RWPE1 (cell line): ENCODE results near the gene PRCD.
"Not testable (repeated sequence)": the region's sequence is repeated elsewhere in the genome, so short reads cannot be mapped to it uniquely, and the experiment has no call there.

Source experiments
- CTCF ChIA-PET: fragments of 350-600 bp; sonication (Branson Sonifier 250); formaldehyde crosslinking; extraction: SDS; loops from one replicate; lab custom pipeline; 2021; lab: Yijun Ruan, JAX
- POLR2A ChIA-PET: fragments of 400-600 bp; formaldehyde crosslinking; extraction: SDS; loops from one replicate; lab custom pipeline; 2020; ENCODE audit warnings: antibody characterized with exemption; ENCODE audit not compliant: low non-redundant PET; lab: Yijun Ruan, JAX
- DNase-seq: peaks from one replicate; pipeline ENCODE4 v3.0.0; 2012; ENCODE audit warnings: low spot score
- H3K27ac ChIP-seq: fragments of 450-650 bp; 2 replicates; pipeline ENCODE4 v1.5.1; 2017
- TF ChIP-seq, protein P1 (sequence below): fragments of 450-650 bp; conservative IDR thresholded peaks from 2 replicates; pipeline ENCODE4 v1.5.1; 2017; ENCODE audit warnings: low read depth, mild to moderate bottlenecking

Gene PRCD

DNA sequence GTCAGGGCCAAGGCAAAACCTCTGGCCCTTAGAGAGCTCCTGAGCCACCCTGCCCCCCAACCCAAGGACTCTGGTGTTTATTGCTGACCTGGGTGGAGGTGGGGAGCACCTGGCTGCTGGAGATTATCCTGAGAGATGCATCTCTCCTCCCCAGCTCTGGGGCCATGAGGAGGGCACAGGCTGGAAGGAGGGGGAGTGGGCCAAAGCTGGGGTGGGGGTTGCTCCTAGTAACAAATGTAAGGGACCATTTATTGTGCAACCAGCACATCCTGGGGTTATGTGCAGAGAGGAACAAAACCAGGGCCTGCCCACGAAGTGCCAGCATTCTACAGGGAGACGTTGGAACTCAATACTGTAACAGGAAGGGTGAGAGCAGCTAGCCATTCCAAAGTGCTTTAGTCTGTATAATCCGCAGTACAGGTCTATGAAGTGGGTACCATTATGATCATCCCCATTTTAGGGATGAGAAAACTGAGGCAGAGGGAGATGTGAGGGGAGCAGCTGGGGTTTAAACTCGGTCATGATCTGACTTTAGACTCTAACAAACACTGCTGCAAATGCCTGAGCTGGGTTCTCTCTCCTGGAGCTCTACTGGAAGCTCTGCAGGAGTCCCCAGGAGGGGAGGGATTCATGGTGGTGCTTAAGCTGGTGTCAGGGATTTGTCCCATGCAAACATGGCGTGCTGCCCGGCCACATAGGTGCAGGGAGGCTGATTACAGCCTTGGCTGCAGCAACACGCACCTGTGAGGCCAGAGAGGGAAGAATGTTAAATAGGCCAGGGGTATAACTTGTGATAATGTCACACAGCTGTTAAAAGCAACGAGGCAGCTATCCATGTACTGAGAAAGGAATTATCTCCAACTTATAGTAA is 37.3 kb upstream of the PRCD start:
- ChIA-PET POLR2A (interaction anchor here (0.5 to 1.0 kb wide), 3 partner anchors 35 to 239 kb away, joined by 3 to 9 read pairs (median 7); partner anchors contain the start of gene AANAT), CTCF (interaction anchor here (1.1 to 1.9 kb wide), 2 partner anchors 44 to 104 kb away, joined by 4 to 8 read pairs; no protein-coding TSS in a partner anchor)
- H3K27ac ChIP-seq, result peak overlapping the region; percentile 89
- TF ChIP-seq, protein P1, sequence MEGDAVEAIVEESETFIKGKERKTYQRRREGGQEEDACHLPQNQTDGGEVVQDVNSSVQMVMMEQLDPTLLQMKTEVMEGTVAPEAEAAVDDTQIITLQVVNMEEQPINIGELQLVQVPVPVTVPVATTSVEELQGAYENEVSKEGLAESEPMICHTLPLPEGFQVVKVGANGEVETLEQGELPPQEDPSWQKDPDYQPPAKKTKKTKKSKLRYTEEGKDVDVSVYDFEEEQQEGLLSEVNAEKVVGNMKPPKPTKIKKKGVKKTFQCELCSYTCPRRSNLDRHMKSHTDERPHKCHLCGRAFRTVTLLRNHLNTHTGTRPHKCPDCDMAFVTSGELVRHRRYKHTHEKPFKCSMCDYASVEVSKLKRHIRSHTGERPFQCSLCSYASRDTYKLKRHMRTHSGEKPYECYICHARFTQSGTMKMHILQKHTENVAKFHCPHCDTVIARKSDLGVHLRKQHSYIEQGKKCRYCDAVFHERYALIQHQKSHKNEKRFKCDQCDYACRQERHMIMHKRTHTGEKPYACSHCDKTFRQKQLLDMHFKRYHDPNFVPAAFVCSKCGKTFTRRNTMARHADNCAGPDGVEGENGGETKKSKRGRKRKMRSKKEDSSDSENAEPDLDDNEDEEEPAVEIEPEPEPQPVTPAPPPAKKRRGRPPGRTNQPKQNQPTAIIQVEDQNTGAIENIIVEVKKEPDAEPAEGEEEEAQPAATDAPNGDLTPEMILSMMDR, result no peak
- no peak for DNase-seq

DNA sequence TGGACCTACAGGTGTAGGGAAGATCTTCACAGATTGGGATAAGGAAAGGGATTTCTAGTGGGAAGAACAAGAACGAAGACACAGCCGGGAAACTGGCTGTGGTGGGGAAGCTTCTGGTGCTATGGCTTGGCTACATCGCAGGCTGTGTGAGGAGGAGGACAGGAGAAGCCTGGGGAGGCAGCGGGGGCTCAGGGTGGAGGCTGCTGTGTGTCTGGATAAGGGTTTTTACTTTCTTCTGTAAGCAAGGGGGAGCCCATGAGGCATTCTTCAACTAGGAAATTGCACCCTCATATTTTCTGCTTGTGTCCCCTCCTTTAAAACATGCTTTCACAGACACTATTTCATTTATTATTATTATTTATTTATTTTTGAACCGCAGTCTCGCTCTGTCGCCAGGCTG is 35.7 kb upstream of the PRCD start:
- TF ChIP-seq, protein P1, result no peak
- H3K27ac ChIP-seq, result no peak overlapping the region
- DNase-seq, result no peak
- POLR2A ChIA-PET, result no interaction called here
- CTCF ChIA-PET, result interaction anchor here (0.6 kb wide), 1 partner anchor 96 kb away, joined by 3 read pairs; no protein-coding TSS in a partner anchor

DNA sequence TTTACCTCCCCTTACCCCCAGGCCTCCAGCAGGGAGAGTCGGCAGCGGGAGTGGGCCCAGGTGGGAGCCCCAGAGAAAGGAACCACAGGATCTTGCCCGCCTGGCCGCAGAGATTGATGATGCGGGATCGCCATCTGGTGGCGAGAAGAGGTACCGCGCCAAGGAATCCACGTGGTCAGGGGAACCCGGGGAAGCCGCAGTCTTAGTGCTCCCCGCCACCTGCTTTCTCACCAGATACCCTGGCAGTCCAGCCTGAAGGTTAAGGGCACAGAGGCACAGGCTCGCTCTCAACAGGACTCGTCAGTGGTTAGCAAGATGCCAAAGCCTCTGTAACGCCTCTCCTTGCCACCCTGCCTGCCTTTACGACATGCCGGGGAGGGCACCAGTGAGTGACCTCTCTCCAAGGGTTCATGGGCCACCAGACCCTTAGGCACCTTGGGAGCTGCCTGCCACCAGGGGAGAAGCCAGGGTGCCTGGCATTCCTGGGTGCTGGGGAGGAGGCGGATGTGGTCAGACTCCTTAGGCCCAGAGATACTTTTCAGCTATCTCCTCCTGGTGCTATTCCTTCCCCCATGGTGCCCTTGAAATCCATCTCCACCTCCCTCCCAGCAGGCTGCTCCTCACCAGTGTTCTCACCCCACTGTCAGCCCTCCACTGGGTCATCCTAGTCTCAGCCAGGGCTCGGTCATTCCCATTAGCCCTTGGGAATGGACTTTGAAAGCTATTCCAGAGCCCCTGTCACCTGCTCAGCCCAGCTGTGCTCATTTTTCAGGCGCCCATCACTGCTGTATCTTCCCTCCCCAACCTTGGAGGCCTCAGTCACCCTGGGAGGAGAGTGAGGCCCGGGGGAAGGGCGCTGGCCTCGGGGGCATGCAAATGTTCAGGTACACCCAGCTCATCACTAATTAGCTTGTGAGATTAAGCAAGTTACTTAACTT is 33.2 kb upstream of the PRCD start:
- no peak overlapping the region for H3K27ac ChIP-seq
- ChIA-PET CTCF (interaction anchor here (0.7 to 3.8 kb wide), 11 partner anchors 17 to 141 kb away, joined by 3 to 28 read pairs (median 5); partner anchors contain the start of gene AANAT), POLR2A (no interaction called here)
- peak; percentile 81 for DNase-seq
- TF ChIP-seq, protein P1, result peak; percentile 91

DNA sequence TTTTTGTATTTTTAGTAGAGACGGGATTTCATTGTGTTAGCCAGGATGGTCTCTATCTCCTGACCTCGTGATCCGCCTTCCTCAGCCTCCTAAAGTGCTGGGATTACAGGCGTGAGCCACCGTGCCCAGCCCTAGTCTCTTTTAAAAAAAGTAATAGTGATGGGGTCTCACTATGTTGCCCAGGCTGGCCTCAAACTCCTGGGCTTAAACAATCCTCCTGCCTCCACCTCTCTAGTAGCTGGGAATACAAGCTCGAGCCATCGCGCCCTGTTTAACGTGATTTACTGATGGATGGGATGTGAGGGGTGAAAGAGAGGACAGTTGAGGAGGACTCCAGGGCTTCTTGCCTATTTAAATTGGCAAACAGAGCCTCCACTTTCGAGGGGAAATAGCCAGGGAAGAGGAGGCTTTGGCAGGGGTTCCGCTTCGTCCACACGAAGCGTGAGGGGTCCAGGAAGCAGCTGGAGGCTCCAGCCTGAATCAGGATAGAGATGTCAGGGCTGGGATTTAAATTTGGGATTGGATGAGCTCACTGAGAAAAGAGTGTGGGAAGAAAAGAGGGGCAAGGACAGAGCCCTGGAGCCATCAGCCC is 31.3 kb upstream of the PRCD start:
- H3K27ac ChIP-seq, POLR2A ChIA-PET, DNase-seq: not testable (repeated sequence)
- CTCF ChIA-PET, result interaction anchor here (0.9 to 3.8 kb wide), 4 partner anchors 14 to 50 kb away, joined by 3 to 28 read pairs (median 8); partner anchors contain the start of gene AANAT

DNA sequence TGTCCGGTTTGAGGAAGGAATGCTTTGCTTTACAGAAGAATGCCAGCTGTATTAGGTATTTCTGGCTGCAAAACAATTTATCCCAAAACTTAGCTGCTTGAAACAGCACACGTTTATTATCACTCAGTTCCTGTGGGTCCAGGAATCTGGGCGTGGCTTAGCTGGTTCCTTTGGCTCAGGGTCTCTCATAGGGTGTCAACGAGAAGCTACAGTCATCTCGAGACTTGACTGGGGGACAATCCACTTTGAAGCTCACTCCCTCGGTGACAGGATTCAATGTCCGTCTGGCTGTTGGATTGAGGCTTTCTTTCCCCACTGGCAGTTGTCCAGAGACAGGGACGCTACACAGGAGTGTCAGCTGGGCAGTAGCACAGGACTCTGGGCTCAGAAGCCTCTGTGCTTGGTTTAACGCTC is 29.0 kb upstream of the PRCD start:
- TF ChIP-seq, protein P1, result no peak
- POLR2A ChIA-PET, result interaction anchor here (0.5 kb wide), 1 partner anchor 52 kb away, joined by 6 read pairs; no protein-coding TSS in a partner anchor
- CTCF ChIA-PET, result interaction anchor here (0.7 to 2.6 kb wide), 2 partner anchors 12 to 198 kb away, joined by 3 to 10 read pairs; no protein-coding TSS in a partner anchor

DNA sequence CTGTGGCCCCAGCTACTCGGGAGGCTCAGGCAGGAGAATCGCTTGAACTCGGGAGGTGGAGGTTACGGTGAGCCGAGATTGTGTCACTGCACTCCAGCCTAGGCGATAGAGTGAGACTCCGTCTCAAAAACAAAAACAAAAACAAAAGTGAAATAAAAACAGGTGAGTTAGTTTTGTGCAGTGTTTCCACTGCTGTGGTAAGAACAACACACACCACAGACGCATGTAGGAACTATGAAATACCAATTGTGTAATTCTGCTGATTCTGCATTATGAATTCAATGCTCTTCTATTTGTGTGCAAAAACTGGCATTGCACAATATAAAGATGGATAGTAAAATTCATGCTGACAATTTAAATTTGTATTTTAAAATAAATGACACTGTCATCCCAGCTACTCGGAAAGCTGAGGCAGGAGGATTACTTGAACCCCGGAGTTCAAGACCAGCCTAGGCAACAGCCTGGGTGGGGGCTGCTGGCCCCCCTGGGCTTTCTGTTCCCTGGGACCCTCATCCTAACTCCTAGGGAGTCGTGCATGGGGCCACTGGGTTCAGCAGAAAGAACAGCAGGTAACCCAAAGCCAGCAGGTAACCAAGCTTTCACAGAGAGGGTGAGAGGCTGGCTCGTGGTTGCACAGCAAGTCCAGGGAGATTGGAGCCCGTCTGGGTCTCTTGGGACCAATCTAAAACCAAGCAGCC is 28.0 kb upstream of the PRCD start:
- POLR2A ChIA-PET, result no interaction called here
- no peak overlapping the region for H3K27ac ChIP-seq
- CTCF ChIA-PET, result interaction anchor here (0.8 to 2.6 kb wide), 2 partner anchors 11 kb away, joined by 3 to 10 read pairs; no protein-coding TSS in a partner anchor
- TF ChIP-seq, protein P1, result no peak
- DNase-seq, result no peak

More for the DNA sequence above, 29.0 kb upstream of the PRCD start:
- H3K27ac ChIP-seq, result no peak overlapping the region
- no peak for DNase-seq
